ENCODE measurements around the gene CETN1.

The CETN1 gene

GRCh38 chr18:615092-615521, 34.9 kb downstream of the CETN1 start:
- FAIRE-seq, result no peak
- no peak for TF ChIP-seq POLR2A (IDR thresholded peaks at IDR 0.05; ENCODE audit: low read depth, low read length)
- no peak for TF ChIP-seq POLR2AphosphoS5 (IDR thresholded peaks at IDR 0.05; ENCODE audit: low read depth, low read length)
- no peak for TF ChIP-seq TAF1 (IDR thresholded peaks at IDR 0.05; ENCODE audit: borderline replicate concordance, low read depth, low read length)
- no peak for DNase-seq (ENCODE audit: insufficient read length)

GRCh38 chr18:615773-616172, 35.6 kb downstream of the CETN1 start:
- no peak for DNase-seq (ENCODE audit: insufficient read length)
- FAIRE-seq, result no peak
- TF ChIP-seq POLR2AphosphoS5 (IDR thresholded peaks at IDR 0.05; ENCODE audit: low read depth, low read length), result no peak
- no peak for TF ChIP-seq POLR2A (IDR thresholded peaks at IDR 0.05; ENCODE audit: low read depth, low read length)
- no peak for TF ChIP-seq TAF1 (IDR thresholded peaks at IDR 0.05; ENCODE audit: borderline replicate concordance, low read depth, low read length)

DNA sequence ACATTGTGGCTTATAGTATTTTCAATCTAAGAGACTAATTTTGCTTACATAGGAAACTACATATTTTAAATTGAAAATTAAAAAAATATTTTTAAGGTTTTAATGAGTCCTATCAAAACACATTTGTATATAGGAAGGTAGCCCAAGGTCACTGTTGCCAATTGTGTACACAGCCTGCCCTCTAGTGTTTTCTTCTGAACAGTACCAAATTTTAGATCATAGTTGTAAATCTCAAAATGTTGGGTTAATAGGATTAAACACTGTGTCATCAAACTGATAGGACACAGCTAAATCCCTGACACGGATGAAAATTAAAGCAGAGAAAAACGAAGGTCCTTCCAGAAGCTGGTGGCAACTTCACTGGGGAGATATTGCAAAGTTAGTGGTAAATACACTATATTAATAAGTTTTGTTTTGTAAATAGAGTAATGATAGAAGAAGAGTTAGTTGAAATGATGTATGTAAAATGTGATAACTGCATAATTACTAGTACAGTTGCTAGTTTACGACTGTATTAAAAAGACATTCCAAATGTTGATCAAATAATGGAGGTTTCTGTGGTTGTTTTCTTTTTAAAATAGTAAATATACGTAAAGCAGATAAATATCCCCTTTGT, 36.3 kb downstream of the CETN1 start:
- no peak for TF ChIP-seq TAF1 (IDR thresholded peaks at IDR 0.05; ENCODE audit: borderline replicate concordance, low read depth, low read length)
- no peak for TF ChIP-seq POLR2A (IDR thresholded peaks at IDR 0.05; ENCODE audit: low read depth, low read length)
- no peak for TF ChIP-seq POLR2AphosphoS5 (IDR thresholded peaks at IDR 0.05; ENCODE audit: low read depth, low read length)
- DNase-seq (ENCODE audit: insufficient read length), result no peak
- peak; percentile 78 for FAIRE-seq

DNA sequence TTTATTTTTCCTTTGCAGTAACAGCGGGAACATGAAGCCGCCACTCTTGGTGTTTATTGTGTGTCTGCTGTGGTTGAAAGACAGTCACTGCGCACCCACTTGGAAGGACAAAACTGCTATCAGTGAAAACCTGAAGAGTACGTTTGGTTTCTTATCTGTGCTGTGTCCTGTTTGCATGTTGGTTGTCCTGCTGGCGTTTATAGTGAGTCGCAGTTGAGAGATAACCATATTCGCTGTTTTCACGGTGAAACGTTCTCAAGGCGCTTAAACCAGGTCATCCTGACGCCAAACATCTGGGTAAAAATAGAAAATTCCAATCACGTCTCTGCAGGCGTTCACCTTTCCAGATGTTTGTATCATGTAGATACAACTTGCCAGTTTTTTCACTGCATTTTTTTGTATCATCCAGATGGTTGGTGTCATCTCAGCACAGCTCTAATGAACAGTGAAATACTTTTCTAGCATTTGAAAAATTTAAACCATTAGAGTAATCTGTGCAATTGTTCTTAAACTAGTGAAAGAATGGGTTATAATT, 37.9 kb downstream of the CETN1 start:
- DNase-seq (ENCODE audit: insufficient read length), result no peak
- no peak for FAIRE-seq
- TF ChIP-seq TAF1 (IDR thresholded peaks at IDR 0.05; ENCODE audit: borderline replicate concordance, low read depth, low read length), result no peak
- TF ChIP-seq POLR2A (IDR thresholded peaks at IDR 0.05; ENCODE audit: low read depth, low read length), result no peak
- no peak for TF ChIP-seq POLR2AphosphoS5 (IDR thresholded peaks at IDR 0.05; ENCODE audit: low read depth, low read length)

- FAIRE-seq (no peak), DNase-seq (ENCODE audit: insufficient read length) (no peak)
- TF ChIP-seq POLR2AphosphoS5 (IDR thresholded peaks at IDR 0.05; ENCODE audit: low read depth, low read length), result no peak
- no peak for TF ChIP-seq POLR2A (IDR thresholded peaks at IDR 0.05; ENCODE audit: low read depth, low read length)
- no peak for TF ChIP-seq TAF1 (IDR thresholded peaks at IDR 0.05; ENCODE audit: borderline replicate concordance, low read depth, low read length)
Observed at GRCh38 chr18:618618-619017, 38.4 kb downstream of the CETN1 start.

GRCh38 chr18:621291-622043, 41.3 kb downstream of the CETN1 start:
- TF ChIP-seq POLR2AphosphoS5 (IDR thresholded peaks at IDR 0.05; ENCODE audit: low read depth, low read length) (no peak), POLR2A (IDR thresholded peaks at IDR 0.05; ENCODE audit: low read depth, low read length) (no peak), TAF1 (IDR thresholded peaks at IDR 0.05; ENCODE audit: borderline replicate concordance, low read depth, low read length) (no peak)
- FAIRE-seq, result no peak
- no peak for DNase-seq (ENCODE audit: insufficient read length)

DNA sequence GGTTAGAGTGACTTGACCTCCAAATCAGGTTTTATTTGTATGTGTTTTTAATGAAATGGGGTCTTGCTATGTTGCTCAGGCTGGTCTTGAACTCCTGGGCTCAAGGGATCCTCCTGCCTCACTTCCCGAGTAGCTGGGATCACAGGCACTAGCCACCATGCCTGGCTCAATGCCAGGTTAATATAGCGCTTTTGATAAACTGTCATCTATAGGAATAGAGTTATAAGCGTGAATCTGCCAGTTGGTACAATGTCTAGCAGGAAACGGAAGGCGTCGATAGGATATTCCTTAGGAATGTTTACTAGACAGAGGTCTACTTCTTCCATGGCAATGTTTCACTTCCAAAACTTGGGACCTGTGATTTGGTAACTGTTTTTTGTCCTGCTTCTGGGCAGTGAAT, 42.1 kb downstream of the CETN1 start:
- TF ChIP-seq TAF1 (IDR thresholded peaks at IDR 0.05; ENCODE audit: borderline replicate concordance, low read depth, low read length) (no peak), POLR2A (IDR thresholded peaks at IDR 0.05; ENCODE audit: low read depth, low read length) (no peak), POLR2AphosphoS5 (IDR thresholded peaks at IDR 0.05; ENCODE audit: low read depth, low read length) (no peak)
- no peak for DNase-seq (ENCODE audit: insufficient read length)
- FAIRE-seq, result no peak

DNA sequence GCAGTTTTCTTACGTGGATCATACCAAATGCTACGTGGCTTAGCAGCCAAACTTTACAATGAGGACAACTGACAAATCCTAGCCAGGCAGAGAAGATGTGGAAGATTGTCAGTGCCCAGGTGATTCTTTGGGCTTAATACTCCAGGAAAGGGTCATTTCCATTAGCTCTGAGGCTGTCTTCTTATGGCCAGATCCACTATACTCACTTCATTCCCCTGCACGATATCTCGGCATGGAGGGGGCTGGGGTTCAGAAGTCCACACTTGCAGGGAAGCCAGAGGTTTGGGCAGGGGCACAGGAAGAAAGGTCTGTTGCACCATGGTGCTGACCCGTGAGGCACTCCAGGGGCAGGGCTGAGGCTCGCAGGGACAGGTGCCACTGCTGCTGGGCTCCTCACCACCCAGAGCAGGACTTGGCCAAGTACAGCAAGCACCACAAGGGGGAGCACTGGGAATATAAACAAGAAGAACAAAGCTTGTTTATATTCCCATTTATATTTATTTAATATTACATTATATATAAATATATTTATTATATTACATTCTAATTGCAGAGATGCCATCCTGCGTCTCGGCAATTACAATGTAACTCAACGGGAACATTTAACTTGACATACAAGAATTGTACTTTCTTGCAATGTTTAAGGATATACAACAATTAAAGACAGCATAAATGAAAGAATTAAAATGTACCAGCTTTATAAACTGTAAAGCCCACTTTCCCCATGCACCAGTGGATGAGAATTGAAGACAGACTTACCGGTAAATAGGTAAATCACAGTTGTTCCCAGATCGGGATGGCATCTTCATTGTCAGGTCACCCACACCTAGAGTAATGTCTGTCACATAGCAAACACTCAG, 43.8 kb downstream of the CETN1 start:
- DNase-seq (ENCODE audit: insufficient read length), result peak; percentile 13
- TF ChIP-seq POLR2A (IDR thresholded peaks at IDR 0.05; ENCODE audit: low read depth, low read length) (no peak), POLR2AphosphoS5 (IDR thresholded peaks at IDR 0.05; ENCODE audit: low read depth, low read length) (no peak), TAF1 (IDR thresholded peaks at IDR 0.05; ENCODE audit: borderline replicate concordance, low read depth, low read length) (no peak)
- peak; percentile 65 for FAIRE-seq

GRCh38 chr18:627231-627630, 47.1 kb downstream of the CETN1 start:
- no peak for TF ChIP-seq TAF1 (IDR thresholded peaks at IDR 0.05; ENCODE audit: borderline replicate concordance, low read depth, low read length)
- no peak for TF ChIP-seq POLR2AphosphoS5 (IDR thresholded peaks at IDR 0.05; ENCODE audit: low read depth, low read length)
- no peak for TF ChIP-seq POLR2A (IDR thresholded peaks at IDR 0.05; ENCODE audit: low read depth, low read length)
- no peak for DNase-seq (ENCODE audit: insufficient read length)
- FAIRE-seq, result no peak

GRCh38 chr18:629269-630150, 49.3 kb downstream of the CETN1 start:
- no peak for FAIRE-seq

More at GRCh38 chr18:629269-630150, 49.3 kb downstream of the CETN1 start:
- no peak for DNase-seq (ENCODE audit: insufficient read length)
- TF ChIP-seq POLR2AphosphoS5 (IDR thresholded peaks at IDR 0.05; ENCODE audit: low read depth, low read length), result no peak
- no peak for TF ChIP-seq TAF1 (IDR thresholded peaks at IDR 0.05; ENCODE audit: borderline replicate concordance, low read depth, low read length)
- no peak for TF ChIP-seq POLR2A (IDR thresholded peaks at IDR 0.05; ENCODE audit: low read depth, low read length)
